HCT116 (cell line): ENCODE data around the gene UBE2S. TPM values are rescaled to one million over a fixed set of nuclear protein-coding genes. Genes with fewer than 3 reads are reported as not detected.

Source experiments
- ATAC-seq: fragments of 200-7000 bp; cut with Tn5 transposase; 2 replicates; pipeline ENCODE4 v1.9.1; 2020; ENCODE audit warnings: mild to moderate bottlenecking, moderate library complexity
- BruUV-seq: library from RNA; stranded (reverse); fragments of 400-500 nt; replicated peaks from 2 replicates; lab custom pipeline; 2021; lab: Mats Ljungman, UMichigan
- CTCF ChIA-PET: fragments of 300-600 bp; sonication (Branson Sonifier 250); formaldehyde crosslinking; loops from one replicate; lab custom pipeline; 2021; ENCODE audit warnings: antibody characterized with exemption; lab: Charles Lee
- POLR2A ChIA-PET: fragments of 300-600, 350-600 bp; sonication (Branson Sonifier 250); formaldehyde crosslinking; loops from one replicate; lab custom pipeline; 2021; ENCODE audit warnings: antibody characterized with exemption; lab: Charles Lee
- RAD21 ChIA-PET, 2 experiments: fragments of 300-600 bp; sonication (Branson Sonifier 250); formaldehyde crosslinking; loops; one replicate each; lab custom pipeline; 2023; ENCODE audit warnings: low total read pairs in 2 of 2; ENCODE audit not compliant: uncharacterized antibody in 2 of 2, unreplicated experiment in 2 of 2, low non-redundant PET in 1 of 2; lab: Charles Lee
- DNase-seq: peaks from one replicate; pipeline ENCODE4 v3.0.0-alpha.2; 2010; ENCODE audit warnings: low read depth, low spot score
- H2AFZ ChIP-seq: fragments of 200-600 bp; shearing (Covaris generic), sonication (generic); 2 replicates; pipeline ENCODE4 v1.6.1; 2017; ENCODE audit warnings: low read depth, mixed run types, mixed read lengths, antibody characterized with exemption, low read length; ENCODE audit not compliant: poor library complexity, severe bottlenecking
- H3K27ac ChIP-seq: 2 replicates; pipeline ENCODE4 v1.5.1; 2012; ENCODE audit warnings: low read depth, low read length
- H3K27me3 ChIP-seq: fragments of 200-600 bp; sonication (generic); 2 replicates; pipeline ENCODE4 v1.6.1; 2016; ENCODE audit warnings: mixed run types, low read length, mixed read lengths; ENCODE audit not compliant: insufficient read depth
- H3K36me3 ChIP-seq, 2 experiments: fragments of 200-500 bp in 1 of 2; fragments of 200-600 bp in 1 of 2; sonication (Bioruptor generic) in 1 of 2; sonication (generic) in 1 of 2; 2 replicates each; pipeline versions ENCODE4 v1.5.1 to v1.6.1; 2014 to 2016; ENCODE audit warnings: low read length in 2 of 2, inconsistent platforms in 1 of 2, mixed read lengths in 1 of 2, mixed run types in 1 of 2; ENCODE audit not compliant: insufficient read depth in 2 of 2, control insufficient read depth in 1 of 2
- H3K4me1 ChIP-seq, 2 experiments: fragments of 200-600 bp in 1 of 2; sonication (generic) in 1 of 2; 2 replicates each; pipeline versions ENCODE4 v1.5.1 to v1.6.1; 2012 to 2017; ENCODE audit warnings: low read length in 2 of 2, inconsistent platforms in 1 of 2, mild to moderate bottlenecking in 1 of 2, mixed read lengths in 1 of 2, mixed run types in 1 of 2, moderate library complexity in 1 of 2; ENCODE audit not compliant: insufficient read depth in 2 of 2, control insufficient read depth in 1 of 2
- H3K4me2 ChIP-seq: fragments of 200-600 bp; sonication (generic); 2 replicates; pipeline ENCODE4 v1.6.1; 2017; ENCODE audit warnings: mixed run types, low read length, mixed read lengths
- H3K4me3 ChIP-seq, 2 experiments: fragments of 200-600 bp in 1 of 2; sonication (generic) in 1 of 2; replicated peaks in 1 of 2; 2 replicates each; pipeline ENCODE4 v1.5.1; 2011 to 2016; ENCODE audit warnings: low read length in 2 of 2, control low read depth in 1 of 2, low read depth in 1 of 2, mild to moderate bottlenecking in 1 of 2, mixed read lengths in 1 of 2, mixed run types in 1 of 2
- H3K79me2 ChIP-seq: fragments of 200-600 bp; sonication (generic); 2 replicates; pipeline ENCODE4 v1.6.1; 2017; ENCODE audit warnings: mild to moderate bottlenecking, mixed run types, low read length, moderate library complexity, mixed read lengths; ENCODE audit not compliant: insufficient read depth
- H3K9ac ChIP-seq: fragments of 200-600 bp; sonication (generic); 2 replicates; pipeline ENCODE4 v1.6.1; 2016; ENCODE audit warnings: low read length, mixed read lengths
- H3K9me2 ChIP-seq: fragments of 200-600 bp; sonication (generic), shearing (Covaris generic); 2 replicates; pipeline ENCODE4 v1.6.1; 2017; ENCODE audit warnings: mixed run types, mild to moderate bottlenecking, moderate library complexity; ENCODE audit not compliant: insufficient read depth
- H3K9me3 ChIP-seq, 2 experiments: fragments of 200-500 bp in 1 of 2; fragments of 200-600 bp in 1 of 2; sonication (Bioruptor generic) in 1 of 2; sonication (generic) in 1 of 2; 2 replicates each; pipeline ENCODE4 v1.6.1; 2014 to 2017; ENCODE audit warnings: low read length in 2 of 2, mixed read lengths in 2 of 2, inconsistent platforms in 1 of 2, low read depth in 1 of 2, mild to moderate bottlenecking in 1 of 2, mixed run types in 1 of 2, moderate library complexity in 1 of 2; ENCODE audit not compliant: control insufficient read depth in 1 of 2, insufficient read depth in 1 of 2
- H4K20me1 ChIP-seq: fragments of 200-600 bp; sonication (generic), shearing (Covaris generic); 2 replicates; pipeline ENCODE4 v1.6.1; 2017; ENCODE audit warnings: mixed run types, mild to moderate bottlenecking, moderate library complexity; ENCODE audit not compliant: insufficient read depth
- CEBPB ChIP-seq: IDR thresholded peaks from 2 replicates; pipeline ENCODE4 v1.6.1; 2012; ENCODE audit warnings: low read depth
- CTCF ChIP-seq, 3 experiments: fragments of 200-600 bp in 1 of 3; sonication (generic) in 1 of 3; IDR thresholded peaks in 2 of 3; conservative IDR thresholded peaks in 1 of 3; 2 replicates each; pipeline ENCODE4 v1.5.1; 2012 to 2017; ENCODE audit warnings: low read depth in 2 of 3, low read length in 2 of 3, antibody characterized with exemption in 1 of 3, borderline replicate concordance in 1 of 3, control low read depth in 1 of 3, mild to moderate bottlenecking in 1 of 3, mixed read lengths in 1 of 3, mixed run types in 1 of 3, moderate library complexity in 1 of 3; ENCODE audit not compliant: insufficient read depth in 1 of 3
- EGR1 ChIP-seq: IDR thresholded peaks from 2 replicates; pipeline ENCODE4 v1.6.1; 2012; ENCODE audit warnings: low read depth
- ELF1 ChIP-seq: IDR thresholded peaks from 2 replicates; pipeline ENCODE4 v1.6.1; 2012; ENCODE audit warnings: low read depth, borderline replicate concordance
- FOSL1 ChIP-seq: IDR thresholded peaks from 2 replicates; pipeline ENCODE4 v1.6.1; 2012; ENCODE audit warnings: low read depth
- POLR2A ChIP-seq: IDR thresholded peaks from 2 replicates; pipeline ENCODE4 v1.7.0; 2011; ENCODE audit warnings: borderline replicate concordance; ENCODE audit not compliant: insufficient read depth, insufficient read length; ENCODE audit errors: extremely low read depth
- POLR2AphosphoS5 ChIP-seq: IDR thresholded peaks from 2 replicates; pipeline ENCODE4 v1.6.1; 2011; ENCODE audit warnings: mild to moderate bottlenecking, low read depth, low read length, moderate library complexity
- SIN3A ChIP-seq: IDR thresholded peaks from 2 replicates; pipeline ENCODE4 v1.6.1; 2012; ENCODE audit warnings: low read depth
- SP1 ChIP-seq: IDR thresholded peaks from 2 replicates; pipeline ENCODE4 v1.6.1; 2012; ENCODE audit warnings: low read depth
- SRF ChIP-seq: IDR thresholded peaks from 2 replicates; pipeline ENCODE4 v1.6.1; 2012; ENCODE audit warnings: low read depth
- TCF7L2 ChIP-seq: IDR thresholded peaks from 2 replicates; pipeline ENCODE4 v1.7.0; 2011; ENCODE audit warnings: borderline replicate concordance, inconsistent platforms; ENCODE audit not compliant: insufficient read depth, insufficient read length; ENCODE audit errors: extremely low read depth
- YY1 ChIP-seq: IDR thresholded peaks from 2 replicates; pipeline ENCODE4 v1.6.1; 2011; ENCODE audit warnings: low read length, low read depth, moderate library complexity, mild to moderate bottlenecking; ENCODE audit not compliant: insufficient replicate concordance; ENCODE audit errors: extremely low read depth
- intact Hi-C: fragments of 100-400 bp; cut with micrococcal nuclease; formaldehyde crosslinking; loops from 2 replicates; pipeline ENCODE4 v1.10.0; 2022
- total RNA-seq: library from RNA; stranded (reverse); gene quantifications from one replicate; pipeline ENCODE4 v1.2.1, GENCODE V29; 2021; ENCODE audit not compliant: unreplicated experiment

Gene UBE2S
- total RNA-seq, 1 experiment from 2014 or later = 515 TPM

GRCh38 chr19:55440411-55441105 lies 33.0 kb upstream of the UBE2S start:
- no peak for TF ChIP-seq POLR2A
- no peak for TF ChIP-seq TCF7L2
- no peak for TF ChIP-seq SP1
- no peak for TF ChIP-seq POLR2AphosphoS5
- TF ChIP-seq EGR1 = no peak
- no peak for TF ChIP-seq CEBPB
- no peak for TF ChIP-seq YY1
- TF ChIP-seq SRF = no peak
- TF ChIP-seq CTCF (IDR thresholded peaks at IDR 0.05 in 2 of 3, conservative IDR thresholded peaks at IDR 0.05 in 1 of 3; ENCODE audit: borderline replicate concordance in 1 of 3, insufficient read depth in 1 of 3, low read depth in 2 of 3, low read length in 2 of 3) = no peak
- no peak for TF ChIP-seq ELF1
- no peak for TF ChIP-seq SIN3A
- TF ChIP-seq FOSL1 = no peak
- Histone ChIP-seq H3K27ac (no peak overlapping the region), H4K20me1 (no peaks in the 10 kb centered on the region), H3K4me3 (no peak overlapping the region), H3K27me3 (peaks cover 19% of the 10 kb centered on the region; the same call in 1 of the 2 replicates), H3K79me2 (no peaks in the 10 kb centered on the region), H2AFZ (no peak overlapping the region), H3K36me3 (no peaks in the 10 kb centered on the region), H3K4me1 (peaks cover 0 to 10% of the 10 kb centered on the region in 2 experiments; a peak in 2 of 4 replicates), H3K9ac (no peak overlapping the region), H3K9me3 (no peaks in the 10 kb centered on the region), H3K9me2 (no peaks in the 10 kb centered on the region), H3K4me2 (no peak overlapping the region)
- ChIA-PET POLR2A (no interaction called here), CTCF (no interaction called here), RAD21 (no interaction called here)
- BruUV-seq = no TSS peak
- intact Hi-C loops = loop anchor here (10.0 kb wide), 1 partner anchor 226 kb away; no protein-coding TSS in a partner anchor
- ATAC-seq = peak; percentile 32; the same call in 1 of the 2 replicates
- no peak for DNase-seq
